Endothelial cell of umbilical vein (primary cell): Measurements from ENCODE around the gene CEP250. TPM values are rescaled to one million over a fixed set of nuclear protein-coding genes. Genes with fewer than 3 reads are reported as not detected.

Experiments
- BruUV-seq: library from RNA; stranded (reverse); fragments of 400-500 nt; replicated peaks from 2 replicates; lab custom pipeline; 2021; lab: Mats Ljungman, UMichigan
- CTCF ChIA-PET: fragments of 300-600, 350-600 bp; sonication (Branson Sonifier 250); formaldehyde crosslinking; loops from one replicate; lab custom pipeline; 2021; ENCODE audit warnings: antibody characterized with exemption, inconsistent platforms; lab: Charles Lee
- POLR2A ChIA-PET: fragments of 300-600, 350-600 bp; sonication (Branson Sonifier 250); formaldehyde crosslinking; loops from one replicate; lab custom pipeline; 2021; ENCODE audit warnings: antibody characterized with exemption, inconsistent platforms; lab: Charles Lee
- DNase-seq: peaks from one replicate; pipeline ENCODE4 v3.0.0-alpha.2; 2011; ENCODE audit warnings: low read depth, low spot score
- FAIRE-seq: peaks from 2 replicates; lab custom pipeline; 2011; peaks lifted over from hg19 to GRCh38; lab: Jason Lieb, UNC
- H2AFZ ChIP-seq: 2 replicates; pipeline ENCODE4 v1.6.0; 2012; ENCODE audit warnings: low read depth, low read length, control low read depth, inconsistent platforms
- H3K27ac ChIP-seq: 2 replicates; pipeline ENCODE4 v1.5.1; 2011; ENCODE audit warnings: low read depth, mild to moderate bottlenecking, control low read depth, low read length, moderate library complexity; ENCODE audit not compliant: insufficient read depth
- H3K27me3 ChIP-seq, 2 experiments: 2 replicates each; pipeline versions ENCODE4 v1.6.0 to v1.6.1; 2011; ENCODE audit warnings: low read length in 2 of 2, mixed read lengths in 1 of 2; ENCODE audit not compliant: control insufficient read depth in 2 of 2, insufficient read depth in 2 of 2
- H3K36me3 ChIP-seq, 2 experiments: 2 replicates in 1 of 2; 3 replicates in 1 of 2; pipeline ENCODE4 v1.5.1; 2011; ENCODE audit warnings: low read length in 2 of 2, mild to moderate bottlenecking in 1 of 2, moderate library complexity in 1 of 2; ENCODE audit not compliant: control insufficient read depth in 2 of 2, insufficient read depth in 2 of 2; ENCODE audit errors: extremely low read depth in 1 of 2
- H3K4me1 ChIP-seq: 3 replicates; pipeline ENCODE4 v1.5.1; 2011; ENCODE audit warnings: mild to moderate bottlenecking, low read length; ENCODE audit not compliant: control insufficient read depth, insufficient read depth; ENCODE audit errors: extremely low read depth
- H3K4me2 ChIP-seq: 2 replicates; pipeline ENCODE4 v1.6.1; 2011; ENCODE audit warnings: low read length, control low read depth, mixed read lengths; ENCODE audit not compliant: insufficient read depth
- H3K4me3 ChIP-seq, 3 experiments: fragments of 200-600 bp in 1 of 3; sonication (generic), shearing (Covaris generic) in 1 of 3; replicated peaks in 1 of 3; 2 replicates each; pipeline ENCODE4 v1.5.1; 2011 to 2016; ENCODE audit warnings: control low read depth in 3 of 3, low read length in 3 of 3, mild to moderate bottlenecking in 2 of 3, inconsistent platforms in 1 of 3, low read depth in 1 of 3, moderate library complexity in 1 of 3; ENCODE audit not compliant: insufficient read depth in 1 of 3
- H3K79me2 ChIP-seq: 2 replicates; pipeline ENCODE4 v1.6.0; 2012; ENCODE audit warnings: low read length, inconsistent platforms; ENCODE audit not compliant: control insufficient read depth, insufficient read depth
- H3K9ac ChIP-seq: replicated peaks from 2 replicates; pipeline ENCODE3; 2011; ENCODE audit warnings: low read length, control low read depth; ENCODE audit not compliant: insufficient read depth; ENCODE audit errors: extremely low read depth
- H3K9me1 ChIP-seq: replicated peaks from 3 replicates; pipeline ENCODE4 v1.6.0; 2011; ENCODE audit warnings: mild to moderate bottlenecking, low read length; ENCODE audit not compliant: control insufficient read depth, insufficient read depth; ENCODE audit errors: extremely low read depth
- H3K9me3 ChIP-seq: replicated peaks from 2 replicates; pipeline ENCODE4 v1.5.1; 2012; ENCODE audit warnings: low read length, inconsistent platforms; ENCODE audit not compliant: control insufficient read depth, insufficient read depth
- H4K20me1 ChIP-seq: replicated peaks from 2 replicates; pipeline ENCODE3; 2011; ENCODE audit warnings: mild to moderate bottlenecking, low read length; ENCODE audit not compliant: control insufficient read depth, insufficient read depth; ENCODE audit errors: extremely low read depth
- CTCF ChIP-seq, 2 donors: IDR thresholded peaks; 1 replicate in 1 of 2; 2 replicates in 1 of 2; pipeline ENCODE4 v1.5.1; 2011; ENCODE audit warnings: low read length in 2 of 2, mild to moderate bottlenecking in 2 of 2, moderate library complexity in 2 of 2, control low read depth in 1 of 2, inconsistent platforms in 1 of 2, low read depth in 1 of 2; ENCODE audit not compliant: insufficient read depth in 1 of 2; ENCODE audit errors: extremely low read depth in 1 of 2
- EZH2 ChIP-seq: IDR thresholded peaks from 2 replicates; pipeline ENCODE4 v1.6.1; 2012; ENCODE audit warnings: borderline replicate concordance, low read depth, mild to moderate bottlenecking, moderate library complexity, low read length, inconsistent platforms; ENCODE audit not compliant: severe bottlenecking
- FOS ChIP-seq: IDR thresholded peaks from 2 replicates; pipeline ENCODE4 v1.6.1; 2011; ENCODE audit warnings: mild to moderate bottlenecking, low read length, moderate library complexity, borderline replicate concordance; ENCODE audit not compliant: insufficient read depth
- JUN ChIP-seq: IDR thresholded peaks from 2 replicates; pipeline ENCODE4 v1.6.1; 2011; ENCODE audit warnings: borderline replicate concordance, low read depth; ENCODE audit not compliant: insufficient read length, insufficient read depth
- MAX ChIP-seq: IDR thresholded peaks from 2 replicates; pipeline ENCODE4 v1.6.1; 2011; ENCODE audit not compliant: insufficient read depth, insufficient read length
- MYC ChIP-seq: IDR thresholded peaks from one replicate; pipeline ENCODE4 v1.6.1; 2011; ENCODE audit warnings: mild to moderate bottlenecking, low read depth, low read length
- POLR2A ChIP-seq: IDR thresholded peaks from 2 replicates; pipeline ENCODE4 v1.6.1; 2012; ENCODE audit warnings: low read depth, mild to moderate bottlenecking, control low read depth, low read length
- POLR2AphosphoS5 ChIP-seq: IDR thresholded peaks from 2 replicates; pipeline ENCODE4 v1.6.1; 2012; ENCODE audit warnings: low read depth, mild to moderate bottlenecking, control low read depth, low read length, moderate library complexity; ENCODE audit not compliant: insufficient read depth
- dilution Hi-C: fragments of 300-500 bp; cut with MboI; formaldehyde crosslinking; loops from one replicate; pipeline ENCODE4 v1.15.0; 2019; ENCODE audit warnings: low sequenced_read_pairs; ENCODE audit not compliant: extremely low pct_ligation_motif_present
- intact Hi-C: fragments of 100-400 bp; cut with micrococcal nuclease; formaldehyde crosslinking; loops from one replicate; pipeline ENCODE4 v1.10.0; 2022
- polyA plus RNA-seq, 4 experiments: library from polyadenylated mRNA; depleted of rRNA in 3 of 4; stranded (reverse) in 3 of 4; unstranded in 1 of 4; fragments of >200 nt; gene quantifications; 2 replicates each; pipeline versions ENCODE4 v1.2.1 to v1.2.3, GENCODE V29; 2011 to 2012; ENCODE audit warnings: missing spikeins in 1 of 4
- total RNA-seq: library from RNA; stranded (reverse); gene quantifications from 2 replicates; pipeline ENCODE4 v1.2.3, GENCODE V29; 2021

The CEP250 gene
- total and polyA plus RNA-seq, 2 donors (not counting 3 experiments of a cell fraction or from before 2014, with no cell fraction given), result 5.3 to 58.9 TPM

- no peaks in the 10 kb centered on the region for H3K4me1 ChIP-seq
- no peak overlapping the region for H3K4me2 ChIP-seq
- no peak overlapping the region for H3K4me3 ChIP-seq
- FAIRE-seq (no peak), DNase-seq (no peak)
- H3K36me3 ChIP-seq, result peaks cover 16 to 41% of the 10 kb centered on the region in 2 experiments
- POLR2A ChIA-PET, result no interaction called here
- H3K9me3 ChIP-seq, result no peaks in the 10 kb centered on the region
- no peaks in the 10 kb centered on the region for H3K79me2 ChIP-seq
- no peaks in the 10 kb centered on the region for H4K20me1 ChIP-seq
- CTCF ChIA-PET, result interaction anchor here (1.0 to 2.5 kb wide), 2 partner anchors 13 to 19 kb away, joined by 5 to 9 read pairs; no protein-coding TSS in a partner anchor
- no peak overlapping the region for H3K27ac ChIP-seq
- TF ChIP-seq MYC (no peak), FOS (no peak), MAX (no peak), POLR2A (no peak), POLR2AphosphoS5 (no peak), CTCF (IDR thresholded peaks at IDR 0.05; ENCODE audit: extremely low read depth in 1 of 2, insufficient read depth in 1 of 2, low read depth in 1 of 2, low read length in 2 of 2) (no peak), EZH2 (no peak), JUN (no peak)
- dilution Hi-C loops (no loop called here), intact Hi-C loops (no loop called here)
- H3K9me1 ChIP-seq, result no peaks in the 10 kb centered on the region
- no peaks in the 10 kb centered on the region for H3K27me3 ChIP-seq
- H3K9ac ChIP-seq, result no peak overlapping the region
- no peak overlapping the region for H2AFZ ChIP-seq
- BruUV-seq, result no TSS peak
These were observed 42.4 kb downstream of the CEP250 start for GRCh38 chr20:35497780-35498189.
